Ishikawa (cell line): ENCODE results near the gene MYMX.

Source experiments
- CEBPB ChIP-seq: IDR thresholded peaks from 2 replicates; pipeline ENCODE4 v1.6.1; 2012
- EGR1 ChIP-seq: IDR thresholded peaks from 2 replicates; pipeline ENCODE4 v1.6.1; 2012
- EP300 ChIP-seq: IDR thresholded peaks from 2 replicates; pipeline ENCODE4 v1.6.1; 2012; ENCODE audit warnings: borderline replicate concordance
- RAD21 ChIP-seq: IDR thresholded peaks from 2 replicates; pipeline ENCODE4 v1.6.1; 2012; ENCODE audit warnings: low read depth
- REST ChIP-seq: IDR thresholded peaks from 2 replicates; pipeline ENCODE4 v1.6.1; 2012; ENCODE audit warnings: low read depth, mild to moderate bottlenecking
- TAF1 ChIP-seq: IDR thresholded peaks from 2 replicates; pipeline ENCODE4 v1.6.1; 2012; ENCODE audit warnings: low read depth, mild to moderate bottlenecking
- ZBTB7A ChIP-seq: IDR thresholded peaks from 2 replicates; pipeline ENCODE4 v1.6.1; 2012; ENCODE audit warnings: low read depth

GRCh38 chr6:44255105-44255808 is 38.5 kb downstream of the MYMX start:
- TF ChIP-seq ZBTB7A = no peak
- TF ChIP-seq EP300 = no peak
- no peak for TF ChIP-seq REST
- no peak for TF ChIP-seq CEBPB
- no peak for TF ChIP-seq TAF1
- no peak for TF ChIP-seq RAD21
- no peak for TF ChIP-seq EGR1
